H1 (cell line): ENCODE measurements around the gene RAB22A. TPM values are rescaled to one million over a fixed set of nuclear protein-coding genes. Genes with fewer than 3 reads are reported as not detected.

Experiments used
- ZNF274 ChIP-seq: IDR thresholded peaks from 2 replicates; pipeline ENCODE4 v1.7.0; 2012; ENCODE audit warnings: low read length, borderline replicate concordance; ENCODE audit errors: extremely low read depth
- polyA plus RNA-seq, 7 experiments: library from polyadenylated mRNA; depleted of rRNA in 3 of 7; stranded (reverse) in 5 of 7; unstranded in 2 of 7; fragments of >200 nt in 5 of 7; fragments of 200-250 nt in 2 of 7; gene quantifications; 1 replicate in 5 of 7; 2 replicates in 1 of 7; 4 replicates in 1 of 7; pipeline versions ENCODE4 v1.2.1 to v1.2.3, GENCODE V29; 2011 to 2013; ENCODE audit warnings: missing spikeins in 2 of 7, mixed read lengths in 2 of 7
- total RNA-seq: library from RNA; stranded (reverse); fragmentation: NEBNext Ultra II Directional; extraction: Animal tissue kit (Norgen Biotek cat#: 25700); gene quantifications from 2 replicates; pipeline ENCODE4 v1.2.1, GENCODE V29; 2021

Gene RAB22A
- total and polyA plus RNA-seq, 2 of the 8 experiments (the other 6 are each of a cell fraction or from before 2014, with no cell fraction given): 3.1 to 6.6 TPM

GRCh38 chr20:58308680-58309527 is 611 bp upstream of the RAB22A start (continued):
- TF ChIP-seq ZNF274: no peak
